Stimulated activated CD8-positive, alpha-beta memory T cell treated with anti-CD3 and anti-CD28 coated beads, Interleukin-2, amount 100 ng/mL, for 48 hours (primary cell): ENCODE results near the gene ADA.
A peak's percentile ranks its signal among the peaks of the same experiment; 100 is the strongest.
"Not testable (repeated sequence)": the region's sequence is repeated elsewhere in the genome, so short reads cannot be mapped to it uniquely, and the experiment has no call there.

ENCODE experiments used
- DNase-seq, 2 donors: peaks; one replicate each; pipeline ENCODE4 v3.0.0-alpha.2; 2020; ENCODE audit warnings: low read depth in 2 of 2

The ADA gene

GRCh38 chr20:44651684-44652423, at the start of gene ADA:
Gene ADA (minus strand): TSS chr20:44651699. CDS start chr20:44651607, 92 bp downstream.
- no peak for DNase-seq

GRCh38 chr20:44700306-44700705, 48.8 kb upstream of the ADA start:
- DNase-seq, result no peak

GRCh38 chr20:44698351-44698750, 46.9 kb upstream of the ADA start:
- no peak for DNase-seq

- DNase-seq, result not testable (repeated sequence)
Measured at GRCh38 chr20:44697041-44697440, 45.5 kb upstream of the ADA start.

GRCh38 chr20:44696315-44696714, 44.8 kb upstream of the ADA start:
- no peak for DNase-seq

GRCh38 chr20:44695674-44696300, 44.3 kb upstream of the ADA start:
- no peak for DNase-seq

- no peak for DNase-seq
Measured at GRCh38 chr20:44695295-44695673, 43.8 kb upstream of the ADA start.

- no peak for DNase-seq
Measured at GRCh38 chr20:44694159-44694558, 42.7 kb upstream of the ADA start.

GRCh38 chr20:44693627-44694026, 42.1 kb upstream of the ADA start:
- no peak for DNase-seq

- DNase-seq, result no peak
Measured at GRCh38 chr20:44692932-44693480, 41.5 kb upstream of the ADA start.

- DNase-seq, result no peak
Measured at GRCh38 chr20:44691424-44692423, 40.2 kb upstream of the ADA start.

GRCh38 chr20:44690781-44691423, 39.4 kb upstream of the ADA start:
- no peak for DNase-seq

GRCh38 chr20:44689809-44690208, 38.3 kb upstream of the ADA start:
- DNase-seq, result no peak

- no peak for DNase-seq
Measured at GRCh38 chr20:44688053-44688625, 36.6 kb upstream of the ADA start.

- DNase-seq, result no peak
Measured at GRCh38 chr20:44686934-44687333, 35.4 kb upstream of the ADA start.

- DNase-seq, result no peak
Measured at GRCh38 chr20:44684047-44684967, 32.8 kb upstream of the ADA start.

GRCh38 chr20:44683263-44684046, 32.0 kb upstream of the ADA start:
- DNase-seq, result peak; percentile 14 to 34

- no peak for DNase-seq
Measured at GRCh38 chr20:44681796-44682566, 30.5 kb upstream of the ADA start.
